AG04449 (cell line): ENCODE results near the gene IQGAP2.

ENCODE experiments used
- CTCF ChIA-PET: fragments of 350-600 bp; formaldehyde crosslinking; extraction: SDS; loops from one replicate; lab custom pipeline; 2021; ENCODE audit warnings: antibody characterized with exemption; lab: Yijun Ruan, JAX
- POLR2A ChIA-PET: fragments of 400-600, 350-600 bp; formaldehyde crosslinking; extraction: SDS; loops from one replicate; lab custom pipeline; 2020; ENCODE audit warnings: antibody characterized with exemption, inconsistent platforms; lab: Yijun Ruan, JAX
- DNase-seq: peaks from one replicate; pipeline ENCODE4 v3.0.0-alpha.2; 2010; ENCODE audit warnings: low read depth, low spot score
- H3K4me3 ChIP-seq: 2 replicates; pipeline ENCODE4 v1.5.1; 2011; ENCODE audit warnings: low read depth, mild to moderate bottlenecking, control low read depth, low read length
- CTCF ChIP-seq: IDR thresholded peaks from one replicate; pipeline ENCODE4 v1.5.1; 2011; ENCODE audit warnings: mild to moderate bottlenecking, moderate library complexity, low read length, control low read depth, inconsistent platforms; ENCODE audit not compliant: insufficient read depth; ENCODE audit errors: missing control alignments

Gene IQGAP2

GRCh38 chr5:76408104-76408654 lies 5.1 kb downstream of the IQGAP2 start:
- no peak overlapping the region for H3K4me3 ChIP-seq
- CTCF ChIA-PET: no interaction called here
- TF ChIP-seq CTCF: no peak
- POLR2A ChIA-PET: no interaction called here
- no peak for DNase-seq

DNA sequence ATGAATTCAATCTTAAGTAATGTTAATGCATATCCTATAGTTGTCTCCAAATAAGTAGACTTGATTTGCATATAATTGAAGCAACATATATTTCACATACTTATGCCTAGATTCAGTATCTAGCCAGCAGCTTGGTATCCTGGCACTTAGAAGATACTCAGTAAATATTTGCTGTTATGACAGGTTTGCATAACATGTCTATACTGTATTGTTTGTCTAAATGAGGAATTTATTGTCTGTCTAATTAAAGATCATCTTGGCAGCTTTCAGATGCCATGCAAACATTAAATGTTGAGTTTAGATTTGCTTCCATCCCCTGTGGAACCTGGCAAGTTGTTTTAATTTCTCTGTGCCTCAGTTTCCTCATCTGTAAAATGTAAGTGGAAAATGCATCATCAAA lies 9.4 kb downstream of the IQGAP2 start:
- H3K4me3 ChIP-seq: no peak overlapping the region
- ChIA-PET CTCF (no interaction called here), POLR2A (no interaction called here)
- no peak for DNase-seq
- TF ChIP-seq CTCF: no peak

GRCh38 chr5:76413746-76414145 lies 10.7 kb downstream of the IQGAP2 start:
- no peak for TF ChIP-seq CTCF
- DNase-seq: no peak
- no peak overlapping the region for H3K4me3 ChIP-seq
- CTCF ChIA-PET: no interaction called here
- POLR2A ChIA-PET: no interaction called here

GRCh38 chr5:76414788-76415187 lies 11.7 kb downstream of the IQGAP2 start:
- TF ChIP-seq CTCF: no peak
- no peak overlapping the region for H3K4me3 ChIP-seq
- CTCF ChIA-PET: no interaction called here
- no peak for DNase-seq
- POLR2A ChIA-PET: no interaction called here

DNA sequence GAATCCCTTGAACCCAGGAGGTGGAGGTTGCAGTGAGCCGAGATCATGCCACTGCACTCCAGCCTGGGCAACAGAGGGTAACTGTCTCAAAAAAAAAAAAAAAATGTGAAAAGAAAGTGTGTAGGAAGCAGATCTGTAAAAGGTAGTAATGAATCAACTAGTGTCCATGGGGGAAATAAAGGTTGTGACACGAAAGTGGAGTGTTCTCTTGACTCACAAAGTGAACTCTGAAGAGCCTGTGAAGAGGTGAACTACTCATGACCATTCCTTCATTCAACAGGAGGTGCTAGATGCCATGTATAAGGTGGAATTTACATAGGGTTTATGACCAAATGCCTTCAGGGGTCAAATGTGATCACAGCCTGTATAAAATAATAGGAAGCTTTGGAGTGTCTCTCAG lies 12.8 kb downstream of the IQGAP2 start:
- POLR2A ChIA-PET: no interaction called here
- TF ChIP-seq CTCF: no peak
- no peak for DNase-seq
- CTCF ChIA-PET: no interaction called here
- H3K4me3 ChIP-seq: no peak overlapping the region

GRCh38 chr5:76419597-76420298 lies 16.7 kb downstream of the IQGAP2 start:
- ChIA-PET POLR2A (no interaction called here), CTCF (no interaction called here)
- no peak for TF ChIP-seq CTCF
- no peak for DNase-seq
- H3K4me3 ChIP-seq: no peak overlapping the region
